HCT116 (cell line): ENCODE measurements around the gene ANO6. TPM values are rescaled to one million over a fixed set of nuclear protein-coding genes. Genes with fewer than 3 reads are reported as not detected.

ENCODE experiments used
- ATAC-seq: fragments of 200-7000 bp; cut with Tn5 transposase; 2 replicates; pipeline ENCODE4 v1.9.1; 2020; ENCODE audit warnings: mild to moderate bottlenecking, moderate library complexity
- BruUV-seq: library from RNA; stranded (reverse); fragments of 400-500 nt; replicated peaks from 2 replicates; lab custom pipeline; 2021; lab: Mats Ljungman, UMichigan
- CTCF ChIA-PET: fragments of 300-600 bp; sonication (Branson Sonifier 250); formaldehyde crosslinking; loops from one replicate; lab custom pipeline; 2021; ENCODE audit warnings: antibody characterized with exemption; lab: Charles Lee
- POLR2A ChIA-PET: fragments of 300-600, 350-600 bp; sonication (Branson Sonifier 250); formaldehyde crosslinking; loops from one replicate; lab custom pipeline; 2021; ENCODE audit warnings: antibody characterized with exemption; lab: Charles Lee
- RAD21 ChIA-PET, 2 experiments: fragments of 300-600 bp; sonication (Branson Sonifier 250); formaldehyde crosslinking; loops; one replicate each; lab custom pipeline; 2023; ENCODE audit warnings: low total read pairs in 2 of 2; ENCODE audit not compliant: uncharacterized antibody in 2 of 2, unreplicated experiment in 2 of 2, low non-redundant PET in 1 of 2; lab: Charles Lee
- DNase-seq: peaks from one replicate; pipeline ENCODE4 v3.0.0-alpha.2; 2010; ENCODE audit warnings: low read depth, low spot score
- H2AFZ ChIP-seq: fragments of 200-600 bp; shearing (Covaris generic), sonication (generic); 2 replicates; pipeline ENCODE4 v1.6.1; 2017; ENCODE audit warnings: low read depth, mixed run types, mixed read lengths, antibody characterized with exemption, low read length; ENCODE audit not compliant: poor library complexity, severe bottlenecking
- H3K27ac ChIP-seq: 2 replicates; pipeline ENCODE4 v1.5.1; 2012; ENCODE audit warnings: low read depth, low read length
- H3K27me3 ChIP-seq: fragments of 200-600 bp; sonication (generic); 2 replicates; pipeline ENCODE4 v1.6.1; 2016; ENCODE audit warnings: mixed run types, low read length, mixed read lengths; ENCODE audit not compliant: insufficient read depth
- H3K36me3 ChIP-seq, 2 experiments: fragments of 200-500 bp in 1 of 2; fragments of 200-600 bp in 1 of 2; sonication (Bioruptor generic) in 1 of 2; sonication (generic) in 1 of 2; 2 replicates each; pipeline versions ENCODE4 v1.5.1 to v1.6.1; 2014 to 2016; ENCODE audit warnings: low read length in 2 of 2, inconsistent platforms in 1 of 2, mixed read lengths in 1 of 2, mixed run types in 1 of 2; ENCODE audit not compliant: insufficient read depth in 2 of 2, control insufficient read depth in 1 of 2
- H3K4me1 ChIP-seq, 2 experiments: fragments of 200-600 bp in 1 of 2; sonication (generic) in 1 of 2; 2 replicates each; pipeline versions ENCODE4 v1.5.1 to v1.6.1; 2012 to 2017; ENCODE audit warnings: low read length in 2 of 2, inconsistent platforms in 1 of 2, mild to moderate bottlenecking in 1 of 2, mixed read lengths in 1 of 2, mixed run types in 1 of 2, moderate library complexity in 1 of 2; ENCODE audit not compliant: insufficient read depth in 2 of 2, control insufficient read depth in 1 of 2
- H3K4me2 ChIP-seq: fragments of 200-600 bp; sonication (generic); 2 replicates; pipeline ENCODE4 v1.6.1; 2017; ENCODE audit warnings: mixed run types, low read length, mixed read lengths
- H3K4me3 ChIP-seq, 2 experiments: fragments of 200-600 bp in 1 of 2; sonication (generic) in 1 of 2; replicated peaks in 1 of 2; 2 replicates each; pipeline ENCODE4 v1.5.1; 2011 to 2016; ENCODE audit warnings: low read length in 2 of 2, control low read depth in 1 of 2, low read depth in 1 of 2, mild to moderate bottlenecking in 1 of 2, mixed read lengths in 1 of 2, mixed run types in 1 of 2
- H3K79me2 ChIP-seq: fragments of 200-600 bp; sonication (generic); 2 replicates; pipeline ENCODE4 v1.6.1; 2017; ENCODE audit warnings: mild to moderate bottlenecking, mixed run types, low read length, moderate library complexity, mixed read lengths; ENCODE audit not compliant: insufficient read depth
- H3K9ac ChIP-seq: fragments of 200-600 bp; sonication (generic); 2 replicates; pipeline ENCODE4 v1.6.1; 2016; ENCODE audit warnings: low read length, mixed read lengths
- H3K9me2 ChIP-seq: fragments of 200-600 bp; sonication (generic), shearing (Covaris generic); 2 replicates; pipeline ENCODE4 v1.6.1; 2017; ENCODE audit warnings: mixed run types, mild to moderate bottlenecking, moderate library complexity; ENCODE audit not compliant: insufficient read depth
- H3K9me3 ChIP-seq, 2 experiments: fragments of 200-500 bp in 1 of 2; fragments of 200-600 bp in 1 of 2; sonication (Bioruptor generic) in 1 of 2; sonication (generic) in 1 of 2; 2 replicates each; pipeline ENCODE4 v1.6.1; 2014 to 2017; ENCODE audit warnings: low read length in 2 of 2, mixed read lengths in 2 of 2, inconsistent platforms in 1 of 2, low read depth in 1 of 2, mild to moderate bottlenecking in 1 of 2, mixed run types in 1 of 2, moderate library complexity in 1 of 2; ENCODE audit not compliant: control insufficient read depth in 1 of 2, insufficient read depth in 1 of 2
- H4K20me1 ChIP-seq: fragments of 200-600 bp; sonication (generic), shearing (Covaris generic); 2 replicates; pipeline ENCODE4 v1.6.1; 2017; ENCODE audit warnings: mixed run types, mild to moderate bottlenecking, moderate library complexity; ENCODE audit not compliant: insufficient read depth
- EZH2 ChIP-seq: fragments of 200-600 bp; sonication (generic); IDR thresholded peaks from 2 replicates; pipeline ENCODE4 v1.6.1; 2017; ENCODE audit warnings: antibody characterized with exemption, mixed run types
- JUND ChIP-seq: IDR thresholded peaks from 2 replicates; pipeline ENCODE4 v1.6.1; 2012
- SIN3A ChIP-seq: IDR thresholded peaks from 2 replicates; pipeline ENCODE4 v1.6.1; 2012; ENCODE audit warnings: low read depth
- TCF7L2 ChIP-seq: IDR thresholded peaks from 2 replicates; pipeline ENCODE4 v1.7.0; 2011; ENCODE audit warnings: borderline replicate concordance, inconsistent platforms; ENCODE audit not compliant: insufficient read depth, insufficient read length; ENCODE audit errors: extremely low read depth
- YY1 ChIP-seq: IDR thresholded peaks from 2 replicates; pipeline ENCODE4 v1.6.1; 2011; ENCODE audit warnings: low read length, low read depth, moderate library complexity, mild to moderate bottlenecking; ENCODE audit not compliant: insufficient replicate concordance; ENCODE audit errors: extremely low read depth
- intact Hi-C: fragments of 100-400 bp; cut with micrococcal nuclease; formaldehyde crosslinking; loops from 2 replicates; pipeline ENCODE4 v1.10.0; 2022
- total RNA-seq: library from RNA; stranded (reverse); gene quantifications from one replicate; pipeline ENCODE4 v1.2.1, GENCODE V29; 2021; ENCODE audit not compliant: unreplicated experiment
- TF ChIP-seq, protein P1 (sequence below): IDR thresholded peaks from 2 replicates; pipeline ENCODE4 v1.6.1; 2012; ENCODE audit warnings: low read depth

The ANO6 gene
- total RNA-seq, 1 experiment from 2014 or later, result 36.7 TPM

DNA sequence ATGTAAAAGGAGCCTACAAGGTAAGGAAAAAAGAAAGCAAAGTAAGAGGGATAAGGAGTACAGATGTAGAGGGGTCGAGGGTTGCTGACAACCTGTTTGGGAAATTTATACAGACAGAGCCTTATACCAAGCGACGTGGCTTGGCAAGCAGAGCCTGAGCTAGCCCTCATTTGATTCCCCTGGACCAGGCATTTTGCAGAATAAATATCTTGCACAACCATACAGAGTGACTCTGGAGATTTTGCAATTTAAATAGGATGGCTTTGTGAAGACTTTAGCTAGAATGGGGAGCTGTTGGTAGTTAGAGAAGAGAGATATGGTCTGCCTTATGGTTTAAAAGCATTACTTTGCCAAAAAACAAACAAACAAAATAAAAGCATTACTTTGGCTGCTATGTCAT lies 11.1 kb upstream of the ANO6 start:
- Histone ChIP-seq H3K4me2 (no peak overlapping the region), H2AFZ (no peak overlapping the region)
- BruUV-seq, result no TSS peak
- TF ChIP-seq EZH2, result no peak
- TF ChIP-seq, all 23 proteins: peak for 0
- no peaks in the 10 kb centered on the region for H3K79me2 ChIP-seq
- intact Hi-C loops, result no loop called here
- no peak for DNase-seq
- peaks cover 0 to 10% of the 10 kb centered on the region in 2 experiments; a peak in 1 of 4 replicates for H3K4me1 ChIP-seq
- ChIA-PET POLR2A (no interaction called here), RAD21 (no interaction called here), CTCF (no interaction called here)
- H3K9me3 ChIP-seq, result no peaks in the 10 kb centered on the region
- no peak overlapping the region for H3K4me3 ChIP-seq
- no peaks in the 10 kb centered on the region for H3K9me2 ChIP-seq
- no peaks in the 10 kb centered on the region for H3K27me3 ChIP-seq
- H3K9ac ChIP-seq, result no peak overlapping the region
- no peak for ATAC-seq
- no peaks in the 10 kb centered on the region for H4K20me1 ChIP-seq
- no peak overlapping the region for H3K27ac ChIP-seq
- no peaks in the 10 kb centered on the region for H3K36me3 ChIP-seq

DNA sequence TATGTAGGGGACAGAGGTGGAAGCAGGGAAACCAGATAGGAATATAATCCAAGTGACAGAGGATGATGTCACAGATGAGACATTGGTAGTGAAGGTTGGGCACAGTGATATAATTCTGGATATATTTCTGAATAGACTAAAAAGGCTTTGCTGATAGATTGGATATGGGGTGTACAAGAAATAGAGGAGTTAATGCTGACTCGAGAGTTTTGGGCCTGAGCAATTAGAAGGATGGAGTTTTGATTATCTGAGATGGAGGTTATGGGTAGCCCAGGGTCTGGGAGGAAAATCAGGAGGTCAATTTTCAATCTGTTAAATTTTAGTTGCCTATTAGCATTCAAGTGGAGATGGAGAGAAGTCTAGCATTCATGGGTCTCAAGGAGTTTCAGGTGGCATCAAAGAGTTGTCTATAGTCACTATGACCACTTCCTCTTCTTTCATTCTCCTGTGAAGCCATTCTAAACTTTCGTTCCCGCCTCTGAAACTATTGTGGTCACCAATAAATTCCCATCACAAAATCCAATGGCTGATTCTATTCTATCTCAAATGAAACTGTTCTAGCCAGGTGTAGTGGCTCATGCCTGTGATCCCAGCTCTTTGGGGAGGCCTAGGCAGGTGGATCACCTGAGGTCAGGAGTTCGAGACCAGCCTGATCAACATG lies 10.6 kb upstream of the ANO6 start:
- Histone ChIP-seq H3K27me3 (no peaks in the 10 kb centered on the region), H3K27ac (no peak overlapping the region), H3K4me3 (no peak overlapping the region), H3K9ac (no peak overlapping the region), H3K79me2 (no peaks in the 10 kb centered on the region), H3K4me2 (no peak overlapping the region), H3K4me1 (peaks cover 0 to 10% of the 10 kb centered on the region in 2 experiments; a peak in 1 of 4 replicates), H3K36me3 (no peaks in the 10 kb centered on the region), H3K9me2 (no peaks in the 10 kb centered on the region), H2AFZ (no peak overlapping the region), H3K9me3 (no peaks in the 10 kb centered on the region), H4K20me1 (no peaks in the 10 kb centered on the region)
- POLR2A ChIA-PET, result no interaction called here
- RAD21 ChIA-PET, result no interaction called here
- no peak for DNase-seq
- ATAC-seq, result no peak
- CTCF ChIA-PET, result no interaction called here
- no peak for TF ChIP-seq TCF7L2
- TF ChIP-seq JUND, result no peak
- TF ChIP-seq YY1, result no peak
- TF ChIP-seq, protein P1, sequence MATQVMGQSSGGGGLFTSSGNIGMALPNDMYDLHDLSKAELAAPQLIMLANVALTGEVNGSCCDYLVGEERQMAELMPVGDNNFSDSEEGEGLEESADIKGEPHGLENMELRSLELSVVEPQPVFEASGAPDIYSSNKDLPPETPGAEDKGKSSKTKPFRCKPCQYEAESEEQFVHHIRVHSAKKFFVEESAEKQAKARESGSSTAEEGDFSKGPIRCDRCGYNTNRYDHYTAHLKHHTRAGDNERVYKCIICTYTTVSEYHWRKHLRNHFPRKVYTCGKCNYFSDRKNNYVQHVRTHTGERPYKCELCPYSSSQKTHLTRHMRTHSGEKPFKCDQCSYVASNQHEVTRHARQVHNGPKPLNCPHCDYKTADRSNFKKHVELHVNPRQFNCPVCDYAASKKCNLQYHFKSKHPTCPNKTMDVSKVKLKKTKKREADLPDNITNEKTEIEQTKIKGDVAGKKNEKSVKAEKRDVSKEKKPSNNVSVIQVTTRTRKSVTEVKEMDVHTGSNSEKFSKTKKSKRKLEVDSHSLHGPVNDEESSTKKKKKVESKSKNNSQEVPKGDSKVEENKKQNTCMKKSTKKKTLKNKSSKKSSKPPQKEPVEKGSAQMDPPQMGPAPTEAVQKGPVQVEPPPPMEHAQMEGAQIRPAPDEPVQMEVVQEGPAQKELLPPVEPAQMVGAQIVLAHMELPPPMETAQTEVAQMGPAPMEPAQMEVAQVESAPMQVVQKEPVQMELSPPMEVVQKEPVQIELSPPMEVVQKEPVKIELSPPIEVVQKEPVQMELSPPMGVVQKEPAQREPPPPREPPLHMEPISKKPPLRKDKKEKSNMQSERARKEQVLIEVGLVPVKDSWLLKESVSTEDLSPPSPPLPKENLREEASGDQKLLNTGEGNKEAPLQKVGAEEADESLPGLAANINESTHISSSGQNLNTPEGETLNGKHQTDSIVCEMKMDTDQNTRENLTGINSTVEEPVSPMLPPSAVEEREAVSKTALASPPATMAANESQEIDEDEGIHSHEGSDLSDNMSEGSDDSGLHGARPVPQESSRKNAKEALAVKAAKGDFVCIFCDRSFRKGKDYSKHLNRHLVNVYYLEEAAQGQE, result no peak
- no peak for TF ChIP-seq SIN3A
- no TSS peak for BruUV-seq
- intact Hi-C loops, result no loop called here
